GM19467 (cell line): Measurements from ENCODE around the gene BMPR1B.

Experiments used
- ATAC-seq: cut with Tn5 transposase; IDR thresholded peaks from one replicate; pipeline ENCODE4 v1.9.1; 2021; ENCODE audit warnings: mild to moderate bottlenecking, moderate library complexity; ENCODE audit not compliant: unreplicated experiment

The BMPR1B gene

DNA sequence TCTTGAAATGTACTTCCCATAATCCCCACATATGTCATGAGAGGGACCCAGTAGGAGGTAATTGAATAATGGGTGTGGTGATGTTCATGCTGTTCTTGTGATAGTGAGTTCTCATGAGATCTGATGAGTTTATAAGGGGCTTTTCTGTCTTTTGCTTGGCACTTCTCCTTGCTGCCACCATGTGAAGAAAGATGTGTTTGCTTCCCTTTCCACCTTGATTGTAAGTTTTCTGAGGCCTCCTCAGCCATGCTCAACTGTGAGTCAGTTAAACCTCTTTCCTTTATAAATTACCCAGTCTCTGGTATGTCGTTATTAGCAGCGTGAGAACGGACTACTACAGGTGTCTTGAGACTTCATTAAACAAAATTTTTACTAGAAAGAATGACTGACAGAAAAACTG, 323.2 kb downstream of the BMPR1B start:
- ATAC-seq = no peak

DNA sequence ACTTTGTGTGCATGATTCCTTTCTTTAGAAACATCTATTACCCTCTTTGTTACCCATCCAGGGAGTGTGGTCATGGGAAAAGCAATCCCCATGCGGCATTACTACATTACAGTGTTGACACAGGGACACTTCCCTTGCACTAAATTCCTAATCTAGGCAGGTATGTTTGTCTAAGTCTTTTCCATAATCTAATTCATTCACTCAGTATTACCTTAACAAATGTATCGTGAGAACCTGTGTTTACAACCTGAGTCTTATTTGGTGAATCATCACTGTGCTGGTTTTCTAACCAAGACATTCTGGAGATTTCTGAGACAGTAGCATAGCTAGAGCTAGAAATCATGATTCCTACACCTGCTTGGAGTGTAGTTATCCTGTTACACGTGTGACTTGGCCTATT, 326.8 kb downstream of the BMPR1B start:
- no peak for ATAC-seq

DNA sequence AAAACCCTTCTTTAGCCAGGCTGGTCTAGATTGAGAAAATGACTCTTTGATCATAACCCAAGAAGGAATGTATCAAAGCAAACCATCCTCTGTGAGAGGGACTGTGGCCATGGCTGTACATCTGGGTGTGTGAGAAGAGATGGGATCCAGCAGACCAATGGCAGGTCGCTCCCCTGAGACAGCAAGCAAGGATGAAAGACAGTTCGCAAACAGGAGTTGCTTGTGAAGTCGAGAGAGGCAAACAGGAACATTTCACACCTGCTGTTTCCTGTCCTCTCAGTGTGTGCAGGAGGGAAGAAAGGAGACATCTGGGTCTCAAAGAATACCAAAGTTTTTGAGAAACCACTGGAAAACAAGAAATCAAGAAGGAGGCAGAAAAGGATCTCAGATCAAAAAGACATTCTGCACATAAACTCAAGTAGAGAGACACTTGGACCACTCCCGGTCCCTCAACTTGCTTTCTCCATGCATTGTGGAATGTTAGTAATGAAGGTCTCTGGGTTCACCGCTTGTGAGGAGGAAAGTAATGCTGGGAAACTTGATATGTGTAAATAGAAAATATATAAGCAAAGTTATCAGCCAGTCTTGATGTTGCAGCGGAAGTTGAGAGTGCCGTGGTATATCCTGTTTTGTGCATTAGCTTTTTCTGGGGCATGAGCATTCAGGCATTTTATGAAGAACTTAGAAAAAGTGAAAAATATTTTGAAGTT, 327.5 kb downstream of the BMPR1B start:
- ATAC-seq = no peak

DNA sequence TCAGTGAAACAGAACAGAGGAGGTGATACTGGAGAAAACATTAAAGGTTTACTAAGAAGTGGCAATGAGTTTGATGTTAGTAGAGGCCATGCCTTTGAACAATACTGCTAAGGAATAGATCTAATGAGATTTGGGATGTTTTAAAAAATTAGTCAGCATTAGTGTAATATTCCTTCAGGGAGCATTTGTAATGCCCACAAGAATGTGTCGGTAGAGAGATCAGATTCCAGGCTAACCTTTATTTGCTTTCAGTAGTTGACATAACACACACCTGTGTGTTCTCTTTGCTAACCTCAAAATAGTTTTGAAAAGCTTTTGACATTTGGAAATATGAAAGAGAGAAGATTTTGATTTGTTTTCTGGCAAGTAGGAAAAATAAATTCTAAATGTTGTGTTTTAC, 328.8 kb downstream of the BMPR1B start:
- ATAC-seq = no peak

DNA sequence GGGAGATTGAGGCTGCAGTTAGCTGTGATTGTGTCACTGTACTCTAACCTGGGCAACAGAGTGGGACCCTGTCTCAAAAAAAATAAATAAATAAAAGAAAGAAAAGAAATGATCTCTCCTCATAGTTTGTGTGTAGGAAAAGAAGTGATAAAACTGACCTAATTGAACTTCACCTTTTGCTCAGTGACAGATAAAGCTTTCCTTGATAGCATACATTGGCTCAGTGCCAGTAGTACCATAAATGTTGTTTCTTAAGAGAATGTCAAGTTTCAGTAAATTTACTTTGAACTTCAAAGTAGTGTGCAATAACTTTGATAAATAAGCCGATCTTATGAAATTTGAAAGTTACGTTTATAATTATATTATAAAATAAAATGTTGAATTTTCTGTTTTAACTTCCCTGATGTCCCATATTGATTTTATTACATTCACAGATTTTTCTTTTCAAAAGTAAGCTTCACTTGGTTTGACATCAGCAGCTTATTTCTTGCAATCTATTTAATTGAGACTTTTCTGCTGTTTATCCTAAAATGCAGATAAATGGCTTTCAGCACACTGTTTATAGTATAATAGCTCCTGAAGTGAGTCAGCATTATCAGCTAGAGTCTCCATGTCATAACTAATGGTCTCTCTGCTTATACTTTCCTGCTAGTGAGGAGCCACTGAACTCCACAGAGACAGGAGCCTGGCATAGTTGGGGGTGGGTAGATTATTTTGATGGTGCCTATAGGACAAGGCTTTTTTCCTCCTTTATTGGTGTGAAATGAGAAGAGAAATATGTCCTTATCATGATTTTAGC, 330.1 kb downstream of the BMPR1B start:
- ATAC-seq = no peak

DNA sequence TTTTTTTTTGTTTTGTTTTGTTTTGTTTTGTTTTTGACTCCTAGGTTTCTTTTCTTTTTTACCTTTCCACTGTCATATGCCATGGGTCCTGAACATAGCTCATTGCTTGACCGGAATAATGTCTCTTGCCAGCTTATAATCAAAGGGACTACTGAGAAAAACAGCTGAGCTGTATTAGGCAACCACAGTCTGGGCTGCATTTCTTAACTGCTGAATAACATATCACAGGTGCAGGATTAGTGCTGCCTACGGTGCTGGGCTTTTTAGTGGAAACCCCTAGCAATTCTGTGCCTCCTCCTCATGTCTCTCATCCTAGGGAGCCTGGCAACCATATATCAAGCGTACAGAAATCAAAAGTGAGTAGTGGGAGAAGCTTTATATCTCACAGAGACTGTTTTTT, 333.5 kb downstream of the BMPR1B start:
- ATAC-seq = no peak

DNA sequence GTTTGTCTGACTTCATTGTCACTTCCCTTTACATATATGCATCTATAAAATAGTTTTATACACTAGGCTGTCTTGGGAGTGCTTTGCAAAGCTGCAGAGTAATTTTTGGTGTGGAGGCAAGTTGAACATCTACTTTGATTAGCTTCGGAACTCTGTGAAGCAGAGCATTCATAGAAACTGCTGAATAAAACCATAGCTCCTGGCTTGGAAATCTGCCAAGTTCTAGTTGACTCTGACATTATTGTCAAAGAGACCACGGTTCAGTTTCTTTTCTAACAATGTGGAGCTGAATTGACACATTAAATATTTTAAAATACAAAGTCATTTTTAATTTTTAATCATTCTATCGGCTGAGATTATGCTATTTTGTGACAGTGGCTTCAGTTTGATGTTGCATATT, 335.0 kb downstream of the BMPR1B start:
- no peak for ATAC-seq

DNA sequence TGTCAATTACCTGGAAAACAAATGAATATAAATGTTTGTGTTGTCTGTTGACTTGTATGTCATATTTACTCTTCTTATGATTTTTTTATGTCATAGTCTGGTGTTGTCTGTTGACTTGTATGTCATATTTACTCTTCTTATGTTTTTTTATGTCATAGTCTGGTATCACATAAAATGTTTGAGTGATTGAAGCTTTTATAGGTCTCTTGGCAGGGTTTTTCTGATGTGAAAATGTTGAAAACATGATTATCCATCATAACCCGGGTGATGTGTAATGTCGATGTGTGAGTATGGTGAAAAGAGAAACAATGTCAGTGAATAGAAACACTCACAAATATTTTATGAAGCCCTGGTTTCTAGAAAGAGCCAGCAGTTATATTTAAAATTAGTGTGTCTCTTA, 335.7 kb downstream of the BMPR1B start:
- ATAC-seq = no peak

DNA sequence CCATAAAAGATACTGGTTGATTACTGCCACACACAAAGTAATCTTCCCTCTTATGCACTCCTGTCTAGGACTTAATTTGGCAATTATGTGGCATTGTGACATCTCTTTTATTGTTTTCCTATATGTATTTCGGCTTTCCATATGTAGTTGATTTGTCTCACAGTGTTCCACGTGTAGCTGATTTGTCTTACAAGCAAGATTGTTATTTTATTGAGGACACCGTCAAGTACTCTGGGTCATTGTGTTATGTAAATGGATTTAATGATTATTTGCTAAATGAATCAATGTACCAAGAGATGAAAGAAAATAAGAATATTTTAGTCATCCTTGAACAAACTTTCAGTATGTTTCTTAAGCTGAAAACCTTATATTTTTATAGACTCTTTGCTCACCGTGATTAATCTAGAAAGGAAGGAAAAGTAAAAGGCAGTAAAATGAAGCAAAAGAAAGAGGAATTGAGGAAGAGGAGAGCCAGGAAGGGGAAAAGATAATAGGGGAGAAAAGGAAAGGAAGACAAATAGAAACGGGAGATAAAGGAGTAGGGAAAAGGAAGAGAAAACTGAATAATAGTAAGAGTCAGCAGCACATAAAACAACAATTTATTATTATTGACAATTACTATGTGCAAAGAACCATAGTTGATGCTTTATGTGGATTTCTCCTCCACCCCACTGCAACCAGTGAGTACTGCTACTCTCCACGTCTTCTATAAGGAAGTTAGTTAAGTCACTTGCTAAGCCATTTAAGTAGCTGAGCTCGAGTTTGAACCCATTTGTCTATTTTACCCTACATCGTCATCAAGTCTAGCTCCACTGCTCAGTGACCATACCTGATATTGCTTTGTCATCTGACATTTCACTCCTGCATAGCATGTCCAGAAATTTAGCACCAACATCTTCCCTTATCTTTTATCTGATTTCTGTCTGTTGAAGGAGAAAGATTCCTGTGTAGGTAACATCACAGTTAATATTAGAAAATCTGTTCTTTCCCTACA, 336.5 kb downstream of the BMPR1B start:
- no peak for ATAC-seq

DNA sequence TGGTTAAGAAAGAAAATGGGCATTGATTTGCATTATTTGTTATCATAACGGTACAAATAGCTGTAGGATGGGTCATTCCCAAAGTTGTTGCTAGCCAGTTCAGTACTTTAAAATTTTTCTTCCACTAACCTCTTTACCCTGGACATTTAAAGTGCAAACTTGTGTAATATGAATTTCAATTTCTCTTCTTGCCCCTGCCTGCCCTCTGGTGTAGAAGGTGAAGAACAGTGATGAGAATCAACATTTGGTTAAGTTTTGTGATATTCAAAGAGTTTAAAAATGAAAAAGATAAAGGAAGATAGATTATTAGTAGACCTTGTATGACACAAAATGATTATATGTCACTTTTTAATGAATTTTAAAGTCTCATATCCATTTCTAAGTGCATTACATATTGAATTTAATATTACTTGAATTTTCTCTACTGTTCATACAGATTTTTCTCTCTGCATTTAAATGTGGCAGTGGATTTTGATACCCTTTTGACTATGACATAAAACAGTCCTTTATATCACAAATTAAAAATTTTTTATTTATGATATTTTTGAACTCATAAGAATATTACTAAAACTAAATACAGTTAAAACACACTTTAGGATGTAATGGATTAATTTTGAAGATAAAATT, 337.7 kb downstream of the BMPR1B start:
- no peak for ATAC-seq

DNA sequence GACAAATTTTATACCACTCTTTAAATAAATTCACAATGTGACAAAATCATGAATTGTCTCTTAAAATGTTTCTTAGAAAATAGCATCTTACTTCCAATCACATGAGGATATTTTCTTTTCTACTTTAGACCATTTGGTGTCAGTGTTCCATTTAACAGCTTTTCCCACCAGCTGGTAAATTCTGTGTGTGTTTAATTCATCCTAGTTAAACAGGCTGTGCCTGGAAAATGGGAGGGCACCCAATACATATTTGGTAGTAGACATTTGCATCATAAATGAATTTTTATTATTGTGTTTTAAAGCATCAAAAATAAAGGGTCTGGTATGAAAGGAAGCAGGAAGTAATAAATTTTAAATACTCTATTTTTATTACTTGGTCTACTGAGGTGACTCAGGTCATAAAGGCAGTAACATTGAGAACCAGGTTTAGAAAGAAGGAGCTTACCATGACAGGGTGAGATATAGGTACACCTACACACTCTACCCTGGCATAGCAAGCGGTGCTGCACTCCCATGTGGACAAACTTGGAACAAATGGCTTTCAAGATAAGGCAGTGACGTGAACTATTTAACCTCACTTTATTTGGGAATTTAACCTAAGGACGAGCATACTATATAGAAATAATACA, 344.5 kb downstream of the BMPR1B start:
- no peak for ATAC-seq

DNA sequence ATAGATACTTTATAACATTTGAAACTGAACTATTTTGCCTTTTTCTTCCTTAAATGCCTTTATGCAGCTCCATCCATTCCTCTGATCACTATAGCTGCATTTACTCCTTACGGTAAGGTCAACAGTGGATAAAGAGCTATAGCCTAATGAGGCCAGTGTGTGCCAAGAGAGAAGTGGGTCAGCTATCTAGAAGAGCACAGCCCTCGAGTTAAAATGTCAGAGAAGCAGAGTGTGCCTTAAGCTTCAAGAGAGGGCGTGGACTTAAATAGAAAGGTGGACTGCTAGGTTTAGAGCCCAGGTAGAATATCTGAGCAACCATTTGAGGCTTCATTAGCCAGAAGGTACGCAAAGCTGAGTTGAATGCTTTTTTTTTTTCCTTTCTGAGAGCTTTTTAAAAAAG, 347.4 kb downstream of the BMPR1B start:
- ATAC-seq = no peak

DNA sequence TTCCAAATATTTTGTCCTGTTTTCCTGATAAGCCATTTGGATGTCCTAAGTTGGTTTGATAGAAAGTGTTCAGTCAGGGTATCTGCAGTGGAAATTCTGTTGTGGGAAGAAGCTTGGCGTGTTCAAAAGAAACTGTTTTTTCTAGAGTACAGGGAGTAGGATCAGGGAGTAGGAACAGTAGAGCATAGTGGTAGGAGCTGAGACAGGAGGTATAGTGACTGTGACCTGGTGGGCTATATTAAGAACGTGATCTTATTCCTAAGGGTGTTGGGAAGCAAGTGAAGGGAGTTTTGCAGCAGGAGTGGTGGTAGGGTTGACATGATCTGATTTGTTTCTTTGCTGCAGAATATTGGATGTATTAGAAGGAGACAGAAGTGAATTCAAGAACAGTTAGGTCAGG, 348.2 kb downstream of the BMPR1B start:
- ATAC-seq = no peak

DNA sequence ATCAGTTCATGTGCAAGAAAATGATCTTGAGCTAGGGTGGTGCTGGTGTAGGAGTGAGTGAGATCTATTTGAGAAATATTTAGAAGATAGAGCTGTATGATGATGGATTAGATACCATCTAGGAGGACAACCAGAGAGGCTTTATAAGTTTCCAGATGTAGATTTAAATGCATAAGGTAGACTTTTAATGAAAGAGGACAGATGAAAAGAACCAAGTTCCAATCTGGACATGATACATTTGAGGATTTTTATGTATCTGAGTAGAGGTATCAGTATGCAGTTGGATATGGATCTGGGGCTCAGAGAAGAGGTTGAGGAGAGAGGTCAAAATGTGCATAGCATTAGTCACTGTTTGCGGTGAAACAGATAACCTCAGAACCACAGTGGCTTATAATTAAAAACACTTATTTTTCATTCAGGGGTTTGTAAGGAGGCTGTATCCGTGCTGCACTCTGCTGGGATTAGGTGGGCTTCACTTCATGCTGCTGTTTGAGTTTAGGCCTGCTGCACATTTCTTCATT, 348.7 kb downstream of the BMPR1B start:
- ATAC-seq = no peak

DNA sequence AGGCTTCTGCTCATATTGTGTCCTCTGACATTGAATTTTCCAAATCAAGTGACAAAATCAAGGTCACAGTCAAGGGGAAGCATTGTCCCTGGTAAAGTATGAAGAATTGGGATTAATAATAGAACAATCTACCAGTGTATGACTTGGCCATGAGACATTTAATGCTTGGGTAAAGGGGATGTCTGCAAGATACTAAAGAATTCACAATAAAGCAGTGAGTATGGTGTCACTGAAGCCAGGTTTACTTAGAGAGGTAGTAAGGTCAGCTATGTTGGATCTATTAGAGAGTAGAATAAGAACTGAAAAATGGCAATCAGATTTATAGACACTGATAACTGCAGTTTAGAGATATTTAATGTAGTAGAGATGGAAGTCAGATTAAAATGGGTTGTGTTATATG, 349.2 kb downstream of the BMPR1B start:
- ATAC-seq = no peak

DNA sequence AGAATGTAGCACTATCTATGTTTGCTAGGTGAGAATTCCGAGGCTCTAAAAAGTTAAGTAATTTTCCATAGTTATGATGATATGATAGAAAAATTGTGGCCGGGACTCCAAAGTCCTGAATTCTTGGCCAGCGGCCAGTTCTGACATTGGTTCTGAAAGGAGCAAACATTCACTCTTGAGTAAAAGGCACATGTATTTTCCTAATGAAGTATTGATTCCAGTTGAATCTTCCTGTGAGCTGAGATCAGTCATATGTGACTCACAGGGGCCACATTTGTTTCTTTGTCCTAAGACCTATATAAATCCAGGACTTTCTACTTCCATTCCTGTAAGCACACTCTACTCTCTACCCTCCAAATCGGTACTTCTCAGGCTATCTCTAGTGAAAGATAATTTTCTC, 349.9 kb downstream of the BMPR1B start:
- ATAC-seq = no peak

DNA sequence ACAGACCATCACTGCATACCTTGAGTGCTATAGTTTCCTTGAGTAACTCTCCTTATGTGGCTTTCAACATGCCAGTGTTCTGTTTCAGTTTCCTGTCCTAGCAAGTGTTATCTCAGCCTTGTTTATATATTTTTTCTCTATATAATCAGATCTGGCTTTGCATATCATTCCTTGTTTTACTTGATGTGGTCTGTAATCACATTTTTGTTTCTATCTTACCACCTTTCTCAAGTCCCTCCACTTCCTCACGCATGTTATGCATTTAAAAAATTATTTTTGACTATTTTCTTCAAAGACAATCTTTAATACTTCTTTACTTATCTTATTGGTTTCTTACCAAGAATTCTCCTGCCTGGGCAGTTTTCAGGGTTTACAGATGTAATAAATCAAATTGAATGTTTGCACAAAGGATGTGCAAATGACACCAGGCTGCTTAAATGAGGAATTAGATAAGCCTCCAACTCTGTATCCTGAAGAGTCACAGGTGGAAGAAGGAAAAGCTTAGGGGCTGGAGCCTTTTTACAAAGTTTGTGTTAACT, 351.2 kb downstream of the BMPR1B start:
- no peak for ATAC-seq

DNA sequence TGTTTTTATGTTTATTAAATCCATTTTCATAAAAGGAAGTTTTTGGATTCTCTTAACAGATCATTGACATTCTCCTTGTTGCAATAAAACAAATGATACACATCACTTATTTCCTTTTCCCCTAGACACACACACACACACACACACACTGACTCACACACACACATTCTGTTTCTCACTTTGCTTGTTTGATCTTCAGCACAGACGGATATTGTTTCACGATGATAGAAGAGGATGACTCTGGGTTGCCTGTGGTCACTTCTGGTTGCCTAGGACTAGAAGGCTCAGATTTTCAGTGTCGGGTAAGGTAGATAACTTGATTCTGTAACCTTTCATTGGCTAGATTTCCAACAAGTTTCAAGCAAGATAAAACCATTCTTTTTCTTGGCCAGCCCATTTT, 356.8 kb downstream of the BMPR1B start:
- no peak for ATAC-seq

DNA sequence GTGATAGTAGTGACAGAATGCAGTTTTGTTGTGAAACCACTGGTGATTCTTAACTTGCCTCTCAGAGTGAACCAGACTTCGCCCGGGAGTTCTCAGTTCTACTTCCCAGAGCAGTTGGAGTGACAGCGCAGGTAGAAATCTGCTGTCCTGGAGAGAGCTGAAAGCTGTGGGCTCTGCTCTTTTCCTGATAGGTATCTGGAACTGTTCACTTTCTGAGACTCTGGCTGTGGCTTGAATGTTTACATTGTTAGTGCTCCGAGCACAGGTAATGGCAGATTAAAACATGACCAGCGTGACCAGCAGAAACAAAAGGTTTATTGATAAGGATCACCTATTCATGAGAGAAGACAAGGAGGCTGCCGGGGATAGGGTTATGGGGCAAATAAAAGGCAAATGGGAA, 360.7 kb downstream of the BMPR1B start:
- no peak for ATAC-seq

DNA sequence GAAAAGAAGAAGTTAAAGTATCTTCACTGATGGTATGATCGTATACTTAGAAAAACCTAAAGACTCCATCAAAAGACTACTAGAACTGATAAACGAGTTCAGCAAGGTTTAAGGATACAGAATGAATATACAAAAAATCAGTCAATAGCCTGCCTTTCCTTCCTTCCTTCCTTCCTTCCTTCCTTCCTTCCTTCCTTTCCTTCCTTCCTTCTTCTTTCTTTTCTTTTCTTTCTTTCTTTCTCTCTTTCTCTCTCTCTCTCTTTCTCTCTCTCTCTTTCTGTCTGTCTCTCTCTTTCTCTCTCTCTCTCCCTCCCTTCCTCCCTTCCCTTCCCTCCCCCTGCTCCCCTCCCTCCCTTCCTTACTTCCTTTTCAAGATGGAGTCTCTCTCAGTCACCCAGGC, 362.7 kb downstream of the BMPR1B start:
- ATAC-seq = no peak
